HepG2 (cell line): ENCODE results near the gene ACYP2. TPM values are rescaled to one million over a fixed set of nuclear protein-coding genes. Genes with fewer than 3 reads are reported as not detected.

ENCODE experiments used
- ATF3 ChIP-seq: sonication (generic); formaldehyde crosslinking; IDR thresholded peaks from 2 replicates; pipeline ENCODE4 v1.4.0; 2020; ENCODE audit warnings: missing genetic modification reagents
- CEBPB ChIP-seq: IDR thresholded peaks from 2 replicates; pipeline ENCODE4 v1.6.1; 2011; ENCODE audit warnings: low read depth, low read length, improper control_type of control experiment, borderline replicate concordance
- CREBL2 ChIP-seq: sonication (generic); formaldehyde crosslinking; IDR thresholded peaks from 2 replicates; pipeline ENCODE4 v1.8.1; 2023; ENCODE audit warnings: missing genetic modification reagents, mild to moderate bottlenecking, borderline replicate concordance
- DNMT3B ChIP-seq: conservative IDR thresholded peaks from 2 replicates; pipeline ENCODE4 v1.6.1; 2016; ENCODE audit warnings: missing biosample characterization, control low read depth
- ESRRA ChIP-seq: sonication (generic); formaldehyde crosslinking; IDR thresholded peaks from 2 replicates; pipeline ENCODE4 v1.5.1; 2020; ENCODE audit warnings: mild to moderate bottlenecking, low read depth, missing genetic modification reagents
- GTF2F1 ChIP-seq: fragments of 150-350 bp; IDR thresholded peaks from 2 replicates; pipeline ENCODE4 v1.6.1; 2014; ENCODE audit warnings: low read length
- HNF1B ChIP-seq: sonication (generic); formaldehyde crosslinking; IDR thresholded peaks from 2 replicates; pipeline ENCODE4 v1.5.1; 2020; ENCODE audit warnings: mild to moderate bottlenecking, moderate library complexity, missing genetic modification reagents
- HNRNPK ChIP-seq: fragments of 200-400 bp; formaldehyde crosslinking; IDR thresholded peaks from 2 replicates; pipeline ENCODE4 v1.6.1; 2018; ENCODE audit warnings: low read length, low read depth, moderate library complexity, mild to moderate bottlenecking; ENCODE audit not compliant: poor library complexity, severe bottlenecking
- KDM5B ChIP-seq: sonication (generic); formaldehyde crosslinking; IDR thresholded peaks from 2 replicates; pipeline ENCODE4 v1.4.0; 2020; ENCODE audit warnings: missing genetic modification reagents, mild to moderate bottlenecking, borderline replicate concordance
- NFKBIZ ChIP-seq: IDR thresholded peaks from 2 replicates; pipeline ENCODE4 v1.6.1; 2018; ENCODE audit warnings: missing genetic modification reagents, missing compliant biosample characterization
- NONO ChIP-seq, 2 experiments: fragments of 450-650 bp in 1 of 2; sonication (generic) in 1 of 2; formaldehyde crosslinking in 1 of 2; IDR thresholded peaks in 1 of 2; conservative IDR thresholded peaks in 1 of 2; 2 replicates each; pipeline versions ENCODE4 v1.6.1 to v1.8.0; 2017 to 2022; ENCODE audit warnings: mild to moderate bottlenecking in 1 of 2, missing genetic modification reagents in 1 of 2, moderate library complexity in 1 of 2
- PHF21A ChIP-seq: sonication (generic); formaldehyde crosslinking; IDR thresholded peaks from 2 replicates; pipeline ENCODE4 v1.5.0; 2020; ENCODE audit warnings: mild to moderate bottlenecking, missing genetic modification reagents
- RCOR2 ChIP-seq: IDR thresholded peaks from 2 replicates; pipeline ENCODE4 v1.6.1; 2016; ENCODE audit warnings: missing biosample characterization, missing genetic modification reagents
- SAP130 ChIP-seq: IDR thresholded peaks from 2 replicates; pipeline ENCODE4 v1.6.1; 2016; ENCODE audit warnings: low read depth
- TFE3 ChIP-seq: IDR thresholded peaks from 2 replicates; pipeline ENCODE4 v1.6.1; 2016
- TRIM22 ChIP-seq: fragments of 450-650 bp; IDR thresholded peaks from 2 replicates; pipeline ENCODE4 v1.6.1; 2017
- ZC3H13 ChIP-seq: sonication (generic); formaldehyde crosslinking; IDR thresholded peaks from 2 replicates; pipeline ENCODE4 v1.8.1; 2023; ENCODE audit warnings: mild to moderate bottlenecking, missing genetic modification reagents, moderate library complexity
- ZEB1 ChIP-seq: IDR thresholded peaks from 2 replicates; pipeline ENCODE4 v1.6.1; 2012; ENCODE audit warnings: mild to moderate bottlenecking, low read depth, inconsistent platforms; ENCODE audit not compliant: insufficient replicate concordance
- ZFYVE20 ChIP-seq: sonication (generic); formaldehyde crosslinking; IDR thresholded peaks from 2 replicates; pipeline ENCODE4 v1.8.0; 2023; ENCODE audit warnings: low read depth, mild to moderate bottlenecking, moderate library complexity, missing genetic modification reagents, borderline replicate concordance
- ZNF18 ChIP-seq: sonication (generic); formaldehyde crosslinking; IDR thresholded peaks from 2 replicates; pipeline ENCODE4 v1.8.0; 2022; ENCODE audit warnings: mild to moderate bottlenecking, missing genetic modification reagents; ENCODE audit not compliant: insufficient replicate concordance
- ZNF256 ChIP-seq: sonication (generic); formaldehyde crosslinking; conservative IDR thresholded peaks from 2 replicates; pipeline ENCODE4 v1.4.0; 2020; ENCODE audit warnings: missing genetic modification reagents
- ZNF331 ChIP-seq: sonication (generic); formaldehyde crosslinking; IDR thresholded peaks from 2 replicates; pipeline ENCODE4 v1.4.0; 2020; ENCODE audit warnings: missing genetic modification reagents
- ZNF335 ChIP-seq: sonication (generic); formaldehyde crosslinking; IDR thresholded peaks from 2 replicates; pipeline ENCODE4 v1.4.0; 2020; ENCODE audit warnings: missing genetic modification reagents
- polyA plus RNA-seq, 8 experiments: library from polyadenylated mRNA; depleted of rRNA in 3 of 8; stranded (reverse) in 7 of 8; unstranded in 1 of 8; fragments of >200 nt; fragmentation: Illumina TruSeq in 4 of 8; extraction: Trizol in 4 of 8; gene quantifications; 2 replicates each; pipeline versions ENCODE4 v1.2.1 to v1.2.3, GENCODE V29; 2011 to 2016; ENCODE audit warnings: low read depth in 4 of 8, missing spikeins in 1 of 8, mixed read lengths in 1 of 8; ENCODE audit not compliant: insufficient read depth in 1 of 8
- total RNA-seq, 5 experiments: library from RNA; depleted of rRNA; stranded (reverse); fragments of >200 nt; fragmentation: Illumina TruSeq; extraction: Trizol; gene quantifications; 2 replicates each; pipeline ENCODE4 v1.2.3, GENCODE V29; 2016; ENCODE audit warnings: low read depth in 1 of 5

Gene ACYP2
- total and polyA plus RNA-seq, 2 of the 13 experiments (the other 11 are each of a cell fraction or from before 2014, with no cell fraction given), result 12.3 to 12.7 TPM

- TF ChIP-seq CEBPB (peak; percentile 81; the same call in 1 of the 2 replicates), ZEB1 (peak; percentile 63), HNF1B (CRISPR knock-in tag) (peak; percentile 61; the same call in 1 of the 2 replicates), ZNF256 (CRISPR knock-in tag) (no peak), ZNF331 (CRISPR knock-in tag) (peak; percentile 94), TFE3 (peak; percentile 82), HNRNPK (no peak), PHF21A (CRISPR knock-in tag) (peak; percentile 94), CREBL2 (CRISPR knock-in tag) (no peak), ATF3 (CRISPR knock-in tag) (peak; percentile 88), RCOR2 (CRISPR knock-in tag) (peak; percentile 98), ZFYVE20 (CRISPR knock-in tag) (no peak), GTF2F1 (no peak), ZNF335 (CRISPR knock-in tag) (no peak), TRIM22 (no peak), ZC3H13 (CRISPR knock-in tag) (no peak), DNMT3B (peak; percentile 71; the same call in 1 of the 2 replicates), KDM5B (CRISPR knock-in tag) (no peak), SAP130 (CRISPR knock-in tag) (peak; percentile 70), NFKBIZ (CRISPR knock-in tag) (peak; percentile 63; the same call in 1 of the 2 replicates), ESRRA (CRISPR knock-in tag) (no peak; the same call in 1 of the 2 replicates), ZNF18 (CRISPR knock-in tag) (no peak), NONO (IDR thresholded peaks at IDR 0.05) (no peak), NONO (CRISPR knock-in tag; conservative IDR thresholded peaks at IDR 0.05) (no peak)
Observed at GRCh38 chr2:54233832-54234649, 118.6 kb downstream of the ACYP2 start (continued).
